Spleen (tissue), 11 donors: ENCODE results near the gene RANBP3. TPM values are rescaled to one million over a fixed set of nuclear protein-coding genes. Genes with fewer than 3 reads are reported as not detected.
A peak's percentile ranks its signal among the peaks of the same experiment; 100 is the strongest.

Experiments
- DNase-seq: peaks from one replicate; pipeline ENCODE4 v3.0.0-alpha.2; 2020
- H3K27ac ChIP-seq, 8 donors: fragments of 200-600 bp; sonication (generic) in 7 of 8; 1 replicate in 4 of 8; 2 replicates in 4 of 8; pipeline versions ENCODE4 v1.5.0 to v1.8.0; 2016 to 2021; ENCODE audit warnings: inconsistent platforms in 4 of 8, mild to moderate bottlenecking in 4 of 8, moderate library complexity in 1 of 8
- H3K27me3 ChIP-seq, 7 donors: fragments of 200-600 bp; sonication (generic) in 6 of 7; replicated peaks in 1 of 7; 1 replicate in 4 of 7; 2 replicates in 3 of 7; pipeline versions ENCODE4 v1.5.0 to v1.8.0; 2016 to 2021; ENCODE audit warnings: inconsistent platforms in 3 of 7, mild to moderate bottlenecking in 1 of 7
- H3K36me3 ChIP-seq, 6 donors: fragments of 200-600 bp; sonication (generic) in 5 of 6; 1 replicate in 4 of 6; 2 replicates in 2 of 6; pipeline versions ENCODE4 v1.5.0 to v1.8.0; 2016 to 2021; ENCODE audit warnings: inconsistent platforms in 2 of 6
- H3K4me1 ChIP-seq, 6 donors: fragments of 200-600 bp; sonication (generic) in 5 of 6; 1 replicate in 3 of 6; 2 replicates in 3 of 6; pipeline versions ENCODE4 v1.5.0 to v1.8.0; 2016 to 2021; ENCODE audit warnings: inconsistent platforms in 3 of 6
- H3K4me3 ChIP-seq, 8 donors: fragments of 200-600 bp; sonication (generic) in 7 of 8; 1 replicate in 4 of 8; 2 replicates in 4 of 8; pipeline versions ENCODE4 v1.5.0 to v1.8.0; 2016 to 2021; ENCODE audit warnings: inconsistent platforms in 4 of 8, mild to moderate bottlenecking in 4 of 8, moderate library complexity in 2 of 8
- H3K9me3 ChIP-seq, 8 donors: fragments of 200-600 bp; sonication (generic) in 7 of 8; 1 replicate in 4 of 8; 2 replicates in 4 of 8; pipeline versions ENCODE4 v1.5.0 to v1.8.0; 2016 to 2021; ENCODE audit warnings: inconsistent platforms in 4 of 8
- CTCF ChIP-seq, 11 experiments: fragments of 200-600 bp in 7 of 11; fragments of 450-650 bp in 4 of 11; sonication (generic) in 4 of 11; IDR thresholded peaks in 8 of 11; conservative IDR thresholded peaks in 3 of 11; 1 replicate in 7 of 11; 2 replicates in 4 of 11; pipeline versions ENCODE4 v1.4.0 to v1.8.0; 2016 to 2021; ENCODE audit warnings: antibody characterized with exemption in 11 of 11, inconsistent platforms in 4 of 11, mild to moderate bottlenecking in 1 of 11
- POLR2A ChIP-seq, 3 donors: fragments of 450-650 bp; IDR thresholded peaks; one replicate each; pipeline ENCODE4 v1.5.1; 2017; ENCODE audit warnings: antibody characterized with exemption in 3 of 3, mild to moderate bottlenecking in 1 of 3
- POLR2AphosphoS5 ChIP-seq, 3 donors: sonication (generic); formaldehyde crosslinking; IDR thresholded peaks; one replicate each; pipeline ENCODE4 v1.5.1; 2017; ENCODE audit warnings: antibody characterized with exemption in 3 of 3
- WGBS, 5 donors: extraction: QIAGEN DNeasy Blood & Tissue Kit in 3 of 5; methylation state at CpG; one replicate each; pipeline versions ENCODE4 v1.1.5 to v1.1.7; 2013 to 2018; 5-methylcytosine and 5-hydroxymethylcytosine counted together
- intact Hi-C: fragments of 100-400 bp; cut with DNase I; formaldehyde crosslinking; loops from one replicate; pipeline ENCODE4 v1.15.0; 2023; ENCODE audit warnings: low total_unique reads
- polyA plus RNA-seq, 3 donors: library from polyadenylated mRNA; stranded (reverse); fragments of 200-250 nt; gene quantifications; one replicate each; pipeline ENCODE4 v1.2.1, GENCODE V29; 2013
- total RNA-seq, 7 donors: library from RNA; depleted of rRNA in 3 of 7; stranded (reverse); fragments of >200 nt in 3 of 7; fragmentation: NEBNext Ultra II Directional in 4 of 7; extraction: Animal tissue kit (Norgen Biotek cat#: 25700) in 4 of 7; gene quantifications; one replicate each; pipeline versions ENCODE4 v1.1.0 to v1.2.1, GENCODE V29; 2016 to 2021
- donor health status: healthy with polysubstance abuse.
- donor health status: DM: no; HTN: no; CAD: no; lungs with moderate emphysema.
- donor health status: DM: no; HTN: no; CAD: no.
- donor health status: Bipolar disorder and iron deficiency.
- donor health status: healthy.
- donor health status: DM: no; HTN: no; CAD: no.
- donor health status: DM: yes; HTN: yes; CAD: no.

Gene RANBP3
- total and polyA plus RNA-seq, 10 donors: 27.5 to 92.9 (median 69.8) TPM

- Histone ChIP-seq H3K36me3 (peaks cover 0 to 70% (median 32%) of the 10 kb centered on the region in 6 donors), H3K9me3 (no peaks in the 10 kb centered on the region), H3K4me3 (no peak overlapping the region), H3K27ac (no peak overlapping the region), H3K27me3 (no peaks in the 10 kb centered on the region), H3K4me1 (peaks cover 3 to 48% (median 24%) of the 10 kb centered on the region in 6 donors)
- DNase-seq: no peak
- intact Hi-C loops: no loop called here
- TF ChIP-seq CTCF (IDR thresholded peaks at IDR 0.05 in 8 of 11, conservative IDR thresholded peaks at IDR 0.05 in 3 of 11): no peak
- TF ChIP-seq POLR2AphosphoS5 (IDR thresholded peaks at IDR 0.05): no peak
- no peak for TF ChIP-seq POLR2A (IDR thresholded peaks at IDR 0.05)
- WGBS, 5 donors: 69 to 89% (median 79%) methylated on average over 9 to 10 of the region's 10 CpGs
Measured at GRCh38 chr19:5943623-5944022, 34.3 kb downstream of the RANBP3 start.

- Histone ChIP-seq H3K4me3 (no peak overlapping the region), H3K27me3 (no peaks in the 10 kb centered on the region), H3K27ac (no peak overlapping the region), H3K4me1 (peaks cover under 1 to 42% (median 18%) of the 10 kb centered on the region in 6 donors), H3K36me3 (peaks cover 0 to 72% (median 34%) of the 10 kb centered on the region in 6 donors), H3K9me3 (no peaks in the 10 kb centered on the region)
- intact Hi-C loops: no loop called here
- no peak for TF ChIP-seq POLR2AphosphoS5 (IDR thresholded peaks at IDR 0.05)
- TF ChIP-seq POLR2A (IDR thresholded peaks at IDR 0.05): no peak
- 90 to 93% (median 91%) methylated on average over 10 of the region's 10 CpGs for WGBS, 5 donors
- DNase-seq: no peak
Measured at GRCh38 chr19:5943045-5943444, 34.9 kb downstream of the RANBP3 start.

GRCh38 chr19:5941673-5942072 lies 36.3 kb downstream of the RANBP3 start:
- no peak overlapping the region for H3K27ac ChIP-seq
- H3K9me3 ChIP-seq: no peaks in the 10 kb centered on the region
- H3K4me3 ChIP-seq: no peak overlapping the region
- H3K27me3 ChIP-seq: no peaks in the 10 kb centered on the region
- H3K36me3 ChIP-seq: peaks cover 0 to 86% (median 35%) of the 10 kb centered on the region in 6 donors
- TF ChIP-seq CTCF (IDR thresholded peaks at IDR 0.05 in 8 of 11, conservative IDR thresholded peaks at IDR 0.05 in 3 of 11) (no peak), POLR2A (IDR thresholded peaks at IDR 0.05) (no peak), POLR2AphosphoS5 (IDR thresholded peaks at IDR 0.05) (no peak)
- DNase-seq: no peak
- H3K4me1 ChIP-seq: peaks cover 0 to 29% (median 5%) of the 10 kb centered on the region in 6 donors
- 87 to 96% (median 92%) methylated on average over 11 of the region's 11 CpGs for WGBS, 5 donors
- intact Hi-C loops: no loop called here

GRCh38 chr19:5940260-5941208 lies 37.4 kb downstream of the RANBP3 start:
- Histone ChIP-seq H3K9me3 (no peaks in the 10 kb centered on the region), H3K4me3 (no peak overlapping the region), H3K27me3 (no peaks in the 10 kb centered on the region), H3K27ac (no peak overlapping the region), H3K36me3 (peaks cover 0 to 88% (median 40%) of the 10 kb centered on the region in 6 donors), H3K4me1 (peaks cover 2 to 27% (median 6%) of the 10 kb centered on the region in 6 donors)
- 87 to 96% (median 94%) methylated on average over 17 to 21 of the region's 21 CpGs for WGBS, 5 donors
- no peak for DNase-seq
- intact Hi-C loops: no loop called here
- TF ChIP-seq POLR2AphosphoS5 (IDR thresholded peaks at IDR 0.05) (peak in 1 of 3 donors; percentile 46), CTCF (IDR thresholded peaks at IDR 0.05 in 8 of 11, conservative IDR thresholded peaks at IDR 0.05 in 3 of 11) (no peak)
